NB4 (cell line): ENCODE results near the gene BCL10.

Source experiments
- DNase-seq: peaks from one replicate; pipeline ENCODE4 v3.0.0; 2010; ENCODE audit warnings: low read depth
- H3K4me3 ChIP-seq: one replicate; pipeline ENCODE4 v1.5.1; 2011; ENCODE audit warnings: mild to moderate bottlenecking, low read depth, low read length, moderate library complexity
- CTCF ChIP-seq: IDR thresholded peaks from one replicate; pipeline ENCODE4 v1.5.1; 2012; ENCODE audit warnings: low read depth, low read length
- MAX ChIP-seq: IDR thresholded peaks from 2 replicates; pipeline ENCODE4 v1.6.1; 2011; ENCODE audit warnings: low read depth, low read length
- MYC ChIP-seq: IDR thresholded peaks from 2 replicates; pipeline ENCODE4 v1.6.1; 2011; ENCODE audit warnings: low read depth, low read length
- POLR2A ChIP-seq: IDR thresholded peaks from 2 replicates; pipeline ENCODE4 v1.6.1; 2011; ENCODE audit warnings: mild to moderate bottlenecking; ENCODE audit not compliant: insufficient read length; ENCODE audit errors: extremely low read depth

Gene BCL10

GRCh38 chr1:85297538-85297854 is 21.1 kb upstream of the BCL10 start:
- no peak for TF ChIP-seq POLR2A
- no peak for TF ChIP-seq CTCF
- no peak for TF ChIP-seq MYC
- no peak for TF ChIP-seq MAX
- no peak for DNase-seq
- H3K4me3 ChIP-seq, result peak overlapping the region; percentile 9

GRCh38 chr1:85296980-85297379 is 20.5 kb upstream of the BCL10 start:
- no peak for DNase-seq
- no peak overlapping the region for H3K4me3 ChIP-seq
- TF ChIP-seq POLR2A, result no peak
- no peak for TF ChIP-seq MYC
- no peak for TF ChIP-seq MAX
- no peak for TF ChIP-seq CTCF

GRCh38 chr1:85295654-85296053 is 19.2 kb upstream of the BCL10 start:
- no peak for DNase-seq
- no peak overlapping the region for H3K4me3 ChIP-seq
- no peak for TF ChIP-seq MAX
- TF ChIP-seq MYC, result no peak
- TF ChIP-seq CTCF, result no peak
- TF ChIP-seq POLR2A, result no peak

GRCh38 chr1:85295006-85295431 is 18.6 kb upstream of the BCL10 start:
- no peak overlapping the region for H3K4me3 ChIP-seq
- TF ChIP-seq MYC (no peak), CTCF (no peak), POLR2A (no peak), MAX (no peak)
- no peak for DNase-seq

GRCh38 chr1:85290826-85291225 is 14.4 kb upstream of the BCL10 start:
- DNase-seq, result no peak
- H3K4me3 ChIP-seq, result no peak overlapping the region
- no peak for TF ChIP-seq CTCF
- TF ChIP-seq MYC, result no peak
- TF ChIP-seq MAX, result no peak
- no peak for TF ChIP-seq POLR2A

- DNase-seq, result no peak
- H3K4me3 ChIP-seq, result no peak overlapping the region
- TF ChIP-seq CTCF (no peak), MAX (no peak), POLR2A (no peak), MYC (no peak)
Observed at GRCh38 chr1:85289848-85290335, 13.5 kb upstream of the BCL10 start.
